HepG2 (cell line): ENCODE data around the gene SAP25. TPM values are rescaled to one million over a fixed set of nuclear protein-coding genes. Genes with fewer than 3 reads are reported as not detected.
A peak's percentile ranks its signal among the peaks of the same experiment; 100 is the strongest.

Experiments used
- E2F5 ChIP-seq: sonication (generic); formaldehyde crosslinking; conservative IDR thresholded peaks from 2 replicates; pipeline ENCODE4 v1.4.0; 2020; ENCODE audit warnings: missing genetic modification reagents
- FOXK1 ChIP-seq: sonication (generic); formaldehyde crosslinking; IDR thresholded peaks from 2 replicates; pipeline ENCODE4 v1.4.0; 2020; ENCODE audit warnings: low read depth, missing genetic modification reagents, borderline replicate concordance
- GTF2F1 ChIP-seq: fragments of 150-350 bp; IDR thresholded peaks from 2 replicates; pipeline ENCODE4 v1.6.1; 2014; ENCODE audit warnings: low read length
- HNF4A ChIP-seq: sonication (generic); formaldehyde crosslinking; IDR thresholded peaks from 2 replicates; pipeline ENCODE4 v1.4.0; 2020; ENCODE audit warnings: missing genetic modification reagents
- KAT2B ChIP-seq: fragments of 150-350 bp; IDR thresholded peaks from 2 replicates; pipeline ENCODE4 v1.6.1; 2014; ENCODE audit warnings: low read depth, low read length, borderline replicate concordance
- KDM4B ChIP-seq: sonication (generic); formaldehyde crosslinking; IDR thresholded peaks from 2 replicates; pipeline ENCODE4 v1.4.0; 2020; ENCODE audit warnings: missing genetic modification reagents
- KLF11 ChIP-seq: IDR thresholded peaks from 2 replicates; pipeline ENCODE4 v1.6.1; 2016; ENCODE audit warnings: missing compliant biosample characterization
- KLF12 ChIP-seq: sonication (generic); formaldehyde crosslinking; IDR thresholded peaks from 2 replicates; pipeline ENCODE4 v1.4.0; 2020; ENCODE audit warnings: missing genetic modification reagents, borderline replicate concordance
- MEIS1 ChIP-seq: sonication (generic); formaldehyde crosslinking; IDR thresholded peaks from 2 replicates; pipeline ENCODE4 v1.9.0; 2021; ENCODE audit warnings: mild to moderate bottlenecking, missing genetic modification reagents, moderate library complexity, borderline replicate concordance
- NCOA2 ChIP-seq: sonication (generic); formaldehyde crosslinking; IDR thresholded peaks from 2 replicates; pipeline ENCODE4 v1.8.0; 2022; ENCODE audit warnings: inconsistent platforms
- POLR2A ChIP-seq, 2 experiments: IDR thresholded peaks; 2 replicates each; pipeline ENCODE4 v1.6.1; 2011; ENCODE audit warnings: low read depth in 2 of 2, low read length in 2 of 2, mild to moderate bottlenecking in 1 of 2, moderate library complexity in 1 of 2; ENCODE audit not compliant: insufficient read depth in 1 of 2
- PTBP1 ChIP-seq: fragments of 200-400 bp; formaldehyde crosslinking; IDR thresholded peaks from 2 replicates; pipeline ENCODE4 v1.6.1; 2018; ENCODE audit warnings: low read length, low read depth; ENCODE audit not compliant: poor library complexity, severe bottlenecking
- SMARCE1 ChIP-seq: fragments of 450-650 bp; IDR thresholded peaks from 2 replicates; pipeline ENCODE4 v1.6.1; 2017; ENCODE audit warnings: borderline replicate concordance
- SP5 ChIP-seq: IDR thresholded peaks from 2 replicates; pipeline ENCODE4 v1.6.1; 2016; ENCODE audit warnings: low read depth, borderline replicate concordance
- TARDBP ChIP-seq: sonication (generic); formaldehyde crosslinking; IDR thresholded peaks from 2 replicates; pipeline ENCODE4 v1.8.0; 2022; ENCODE audit warnings: mild to moderate bottlenecking, missing genetic modification reagents
- ZNF143 ChIP-seq: sonication (generic); formaldehyde crosslinking; IDR thresholded peaks from 2 replicates; pipeline ENCODE4 v1.4.0; 2020; ENCODE audit warnings: missing genetic modification reagents
- ZNF232 ChIP-seq: sonication (generic); formaldehyde crosslinking; IDR thresholded peaks from 2 replicates; pipeline ENCODE4 v1.4.0; 2020; ENCODE audit warnings: missing genetic modification reagents, borderline replicate concordance
- ZNF430 ChIP-seq: sonication (generic); formaldehyde crosslinking; IDR thresholded peaks from 2 replicates; pipeline ENCODE4 v1.9.0; 2021; ENCODE audit warnings: mild to moderate bottlenecking, missing genetic modification reagents
- ZNF446 ChIP-seq: sonication (generic); formaldehyde crosslinking; IDR thresholded peaks from 2 replicates; pipeline ENCODE4 v1.5.0; 2020; ENCODE audit warnings: mild to moderate bottlenecking, missing genetic modification reagents
- ZNF670 ChIP-seq: sonication (generic); formaldehyde crosslinking; IDR thresholded peaks from 2 replicates; pipeline ENCODE4 v1.8.0; 2022; ENCODE audit warnings: mild to moderate bottlenecking, missing genetic modification reagents, borderline replicate concordance
- ZNF749 ChIP-seq: sonication (generic); formaldehyde crosslinking; IDR thresholded peaks from 2 replicates; pipeline ENCODE4 v1.8.0; 2022; ENCODE audit warnings: mild to moderate bottlenecking, missing genetic modification reagents, moderate library complexity, borderline replicate concordance
- polyA plus RNA-seq, 8 experiments: library from polyadenylated mRNA; depleted of rRNA in 3 of 8; stranded (reverse) in 7 of 8; unstranded in 1 of 8; fragments of >200 nt; fragmentation: Illumina TruSeq in 4 of 8; extraction: Trizol in 4 of 8; gene quantifications; 2 replicates each; pipeline versions ENCODE4 v1.2.1 to v1.2.3, GENCODE V29; 2011 to 2016; ENCODE audit warnings: low read depth in 4 of 8, missing spikeins in 1 of 8, mixed read lengths in 1 of 8; ENCODE audit not compliant: insufficient read depth in 1 of 8
- total RNA-seq, 5 experiments: library from RNA; depleted of rRNA; stranded (reverse); fragments of >200 nt; fragmentation: Illumina TruSeq; extraction: Trizol; gene quantifications; 2 replicates each; pipeline ENCODE4 v1.2.3, GENCODE V29; 2016; ENCODE audit warnings: low read depth in 1 of 5
- TF ChIP-seq, protein P1 (sequence below): sonication (generic); formaldehyde crosslinking; IDR thresholded peaks from 2 replicates; pipeline ENCODE4 v1.8.0; 2022; ENCODE audit warnings: mild to moderate bottlenecking, missing genetic modification reagents, borderline replicate concordance
- TF ChIP-seq, protein P2 (sequence below): sonication (generic); formaldehyde crosslinking; IDR thresholded peaks from 2 replicates; pipeline ENCODE4 v1.5.0; 2020; ENCODE audit warnings: mild to moderate bottlenecking, missing genetic modification reagents
- TF ChIP-seq, protein P3 (sequence below): sonication (generic); formaldehyde crosslinking; IDR thresholded peaks from 2 replicates; pipeline ENCODE4 v1.5.0; 2020; ENCODE audit warnings: missing genetic modification reagents
- TF ChIP-seq, protein P4 (sequence below): sonication (generic); formaldehyde crosslinking; IDR thresholded peaks from 2 replicates; pipeline ENCODE4 v1.4.0; 2020; ENCODE audit warnings: mild to moderate bottlenecking, missing genetic modification reagents
- TF ChIP-seq, protein P5 (sequence below): sonication (generic); formaldehyde crosslinking; conservative IDR thresholded peaks from 2 replicates; pipeline ENCODE4 v1.8.0; 2022; ENCODE audit warnings: missing genetic modification reagents

SAP25 gene
- total and polyA plus RNA-seq, 2 of the 13 experiments (the other 11 are each of a cell fraction or from before 2014, with no cell fraction given), result 0.15 to 0.20 TPM

- no peak for TF ChIP-seq ZNF446 (CRISPR knock-in tag)
- TF ChIP-seq MEIS1, result no peak
- TF ChIP-seq, protein P1, sequence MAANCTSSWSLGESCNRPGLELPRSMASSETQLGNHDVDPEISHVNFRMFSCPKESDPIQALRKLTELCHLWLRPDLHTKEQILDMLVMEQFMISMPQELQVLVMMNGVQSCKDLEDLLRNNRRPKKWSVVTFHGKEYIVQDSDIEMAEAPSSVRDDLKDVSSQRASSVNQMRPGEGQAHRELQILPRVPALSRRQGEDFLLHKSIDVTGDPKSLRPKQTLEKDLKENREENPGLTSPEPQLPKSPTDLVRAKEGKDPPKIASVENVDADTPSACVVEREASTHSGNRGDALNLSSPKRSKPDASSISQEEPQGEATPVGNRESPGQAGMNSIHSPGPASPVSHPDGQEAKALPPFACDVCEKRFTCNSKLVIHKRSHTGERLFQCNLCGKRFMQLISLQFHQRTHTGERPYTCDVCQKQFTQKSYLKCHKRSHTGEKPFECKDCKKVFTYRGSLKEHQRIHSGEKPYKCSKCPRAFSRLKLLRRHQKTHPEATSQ (CRISPR knock-in tag), result no peak
- TF ChIP-seq, protein P2, sequence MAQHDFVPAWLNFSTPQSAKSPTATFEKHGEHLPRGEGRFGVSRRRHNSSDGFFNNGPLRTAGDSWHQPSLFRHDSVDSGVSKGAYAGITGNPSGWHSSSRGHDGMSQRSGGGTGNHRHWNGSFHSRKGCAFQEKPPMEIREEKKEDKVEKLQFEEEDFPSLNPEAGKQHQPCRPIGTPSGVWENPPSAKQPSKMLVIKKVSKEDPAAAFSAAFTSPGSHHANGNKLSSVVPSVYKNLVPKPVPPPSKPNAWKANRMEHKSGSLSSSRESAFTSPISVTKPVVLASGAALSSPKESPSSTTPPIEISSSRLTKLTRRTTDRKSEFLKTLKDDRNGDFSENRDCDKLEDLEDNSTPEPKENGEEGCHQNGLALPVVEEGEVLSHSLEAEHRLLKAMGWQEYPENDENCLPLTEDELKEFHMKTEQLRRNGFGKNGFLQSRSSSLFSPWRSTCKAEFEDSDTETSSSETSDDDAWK (CRISPR knock-in tag), result no peak
- no peak for TF ChIP-seq ZNF430
- TF ChIP-seq SMARCE1, result no peak
- TF ChIP-seq, protein P3, sequence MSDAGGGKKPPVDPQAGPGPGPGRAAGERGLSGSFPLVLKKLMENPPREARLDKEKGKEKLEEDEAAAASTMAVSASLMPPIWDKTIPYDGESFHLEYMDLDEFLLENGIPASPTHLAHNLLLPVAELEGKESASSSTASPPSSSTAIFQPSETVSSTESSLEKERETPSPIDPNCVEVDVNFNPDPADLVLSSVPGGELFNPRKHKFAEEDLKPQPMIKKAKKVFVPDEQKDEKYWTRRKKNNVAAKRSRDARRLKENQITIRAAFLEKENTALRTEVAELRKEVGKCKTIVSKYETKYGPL, result no peak
- TF ChIP-seq E2F5 (CRISPR knock-in tag), result no peak
- TF ChIP-seq FOXK1 (CRISPR knock-in tag), result no peak
- TF ChIP-seq KLF12 (CRISPR knock-in tag), result no peak
- TF ChIP-seq GTF2F1, result no peak
- no peak for TF ChIP-seq PTBP1
- no peak for TF ChIP-seq ZNF749 (CRISPR knock-in tag)
- TF ChIP-seq SP5 (CRISPR knock-in tag), result no peak
- no peak for TF ChIP-seq KLF11 (CRISPR knock-in tag)
- TF ChIP-seq POLR2A (IDR thresholded peaks at IDR 0.05; ENCODE audit: insufficient read depth in 1 of 2, low read depth in 2 of 2, low read length in 2 of 2), result peak in 1 of 2 experiments; percentile 31; a peak in 2 of 4 replicates
- TF ChIP-seq ZNF232 (CRISPR knock-in tag), result no peak; the same call in 1 of the 2 replicates
- TF ChIP-seq ZNF670 (CRISPR knock-in tag), result no peak
- TF ChIP-seq, protein P4, sequence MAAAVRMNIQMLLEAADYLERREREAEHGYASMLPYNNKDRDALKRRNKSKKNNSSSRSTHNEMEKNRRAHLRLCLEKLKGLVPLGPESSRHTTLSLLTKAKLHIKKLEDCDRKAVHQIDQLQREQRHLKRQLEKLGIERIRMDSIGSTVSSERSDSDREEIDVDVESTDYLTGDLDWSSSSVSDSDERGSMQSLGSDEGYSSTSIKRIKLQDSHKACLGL (CRISPR knock-in tag), result no peak
- TF ChIP-seq HNF4A, result peak; percentile 17; the same call in 1 of the 2 replicates
- TF ChIP-seq NCOA2 (CRISPR knock-in tag), result peak; percentile 21; the same call in 1 of the 2 replicates
- TF ChIP-seq TARDBP (CRISPR knock-in tag), result 0 out of 2 replicates have a peak, but pooled peaks have one; percentile 37
- TF ChIP-seq, protein P5, sequence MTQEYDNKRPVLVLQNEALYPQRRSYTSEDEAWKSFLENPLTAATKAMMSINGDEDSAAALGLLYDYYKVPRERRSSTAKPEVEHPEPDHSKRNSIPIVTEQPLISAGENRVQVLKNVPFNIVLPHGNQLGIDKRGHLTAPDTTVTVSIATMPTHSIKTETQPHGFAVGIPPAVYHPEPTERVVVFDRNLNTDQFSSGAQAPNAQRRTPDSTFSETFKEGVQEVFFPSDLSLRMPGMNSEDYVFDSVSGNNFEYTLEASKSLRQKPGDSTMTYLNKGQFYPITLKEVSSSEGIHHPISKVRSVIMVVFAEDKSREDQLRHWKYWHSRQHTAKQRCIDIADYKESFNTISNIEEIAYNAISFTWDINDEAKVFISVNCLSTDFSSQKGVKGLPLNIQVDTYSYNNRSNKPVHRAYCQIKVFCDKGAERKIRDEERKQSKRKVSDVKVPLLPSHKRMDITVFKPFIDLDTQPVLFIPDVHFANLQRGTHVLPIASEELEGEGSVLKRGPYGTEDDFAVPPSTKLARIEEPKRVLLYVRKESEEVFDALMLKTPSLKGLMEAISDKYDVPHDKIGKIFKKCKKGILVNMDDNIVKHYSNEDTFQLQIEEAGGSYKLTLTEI (CRISPR knock-in tag), result no peak
- no peak for TF ChIP-seq KAT2B
- no peak for TF ChIP-seq KDM4B (CRISPR knock-in tag)
- TF ChIP-seq ZNF143 (CRISPR knock-in tag), result no peak
Observed at GRCh38 chr7:100544967-100545359, 28.7 kb downstream of the SAP25 start (continued).
